Endothelial cell of umbilical vein (primary cell): ENCODE results near the gene GOLGA2. TPM values are rescaled to one million over a fixed set of nuclear protein-coding genes. Genes with fewer than 3 reads are reported as not detected.

Experiments
- BruUV-seq: library from RNA; stranded (reverse); fragments of 400-500 nt; replicated peaks from 2 replicates; lab custom pipeline; 2021; lab: Mats Ljungman, UMichigan
- CTCF ChIA-PET: fragments of 300-600, 350-600 bp; sonication (Branson Sonifier 250); formaldehyde crosslinking; loops from one replicate; lab custom pipeline; 2021; ENCODE audit warnings: antibody characterized with exemption, inconsistent platforms; lab: Charles Lee
- POLR2A ChIA-PET: fragments of 300-600, 350-600 bp; sonication (Branson Sonifier 250); formaldehyde crosslinking; loops from one replicate; lab custom pipeline; 2021; ENCODE audit warnings: antibody characterized with exemption, inconsistent platforms; lab: Charles Lee
- DNase-seq: peaks from one replicate; pipeline ENCODE4 v3.0.0-alpha.2; 2011; ENCODE audit warnings: low read depth, low spot score
- FAIRE-seq: peaks from 2 replicates; lab custom pipeline; 2011; peaks lifted over from hg19 to GRCh38; lab: Jason Lieb, UNC
- H2AFZ ChIP-seq: 2 replicates; pipeline ENCODE4 v1.6.0; 2012; ENCODE audit warnings: low read depth, low read length, control low read depth, inconsistent platforms
- H3K27ac ChIP-seq: 2 replicates; pipeline ENCODE4 v1.5.1; 2011; ENCODE audit warnings: low read depth, mild to moderate bottlenecking, control low read depth, low read length, moderate library complexity; ENCODE audit not compliant: insufficient read depth
- H3K27me3 ChIP-seq, 2 experiments: 2 replicates each; pipeline versions ENCODE4 v1.6.0 to v1.6.1; 2011; ENCODE audit warnings: low read length in 2 of 2, mixed read lengths in 1 of 2; ENCODE audit not compliant: control insufficient read depth in 2 of 2, insufficient read depth in 2 of 2
- H3K36me3 ChIP-seq, 2 experiments: 2 replicates in 1 of 2; 3 replicates in 1 of 2; pipeline ENCODE4 v1.5.1; 2011; ENCODE audit warnings: low read length in 2 of 2, mild to moderate bottlenecking in 1 of 2, moderate library complexity in 1 of 2; ENCODE audit not compliant: control insufficient read depth in 2 of 2, insufficient read depth in 2 of 2; ENCODE audit errors: extremely low read depth in 1 of 2
- H3K4me1 ChIP-seq: 3 replicates; pipeline ENCODE4 v1.5.1; 2011; ENCODE audit warnings: mild to moderate bottlenecking, low read length; ENCODE audit not compliant: control insufficient read depth, insufficient read depth; ENCODE audit errors: extremely low read depth
- H3K4me2 ChIP-seq: 2 replicates; pipeline ENCODE4 v1.6.1; 2011; ENCODE audit warnings: low read length, control low read depth, mixed read lengths; ENCODE audit not compliant: insufficient read depth
- H3K4me3 ChIP-seq, 3 experiments: fragments of 200-600 bp in 1 of 3; sonication (generic), shearing (Covaris generic) in 1 of 3; replicated peaks in 1 of 3; 2 replicates each; pipeline ENCODE4 v1.5.1; 2011 to 2016; ENCODE audit warnings: control low read depth in 3 of 3, low read length in 3 of 3, mild to moderate bottlenecking in 2 of 3, inconsistent platforms in 1 of 3, low read depth in 1 of 3, moderate library complexity in 1 of 3; ENCODE audit not compliant: insufficient read depth in 1 of 3
- H3K79me2 ChIP-seq: 2 replicates; pipeline ENCODE4 v1.6.0; 2012; ENCODE audit warnings: low read length, inconsistent platforms; ENCODE audit not compliant: control insufficient read depth, insufficient read depth
- H3K9ac ChIP-seq: replicated peaks from 2 replicates; pipeline ENCODE3; 2011; ENCODE audit warnings: low read length, control low read depth; ENCODE audit not compliant: insufficient read depth; ENCODE audit errors: extremely low read depth
- H3K9me1 ChIP-seq: replicated peaks from 3 replicates; pipeline ENCODE4 v1.6.0; 2011; ENCODE audit warnings: mild to moderate bottlenecking, low read length; ENCODE audit not compliant: control insufficient read depth, insufficient read depth; ENCODE audit errors: extremely low read depth
- H3K9me3 ChIP-seq: replicated peaks from 2 replicates; pipeline ENCODE4 v1.5.1; 2012; ENCODE audit warnings: low read length, inconsistent platforms; ENCODE audit not compliant: control insufficient read depth, insufficient read depth
- H4K20me1 ChIP-seq: replicated peaks from 2 replicates; pipeline ENCODE3; 2011; ENCODE audit warnings: mild to moderate bottlenecking, low read length; ENCODE audit not compliant: control insufficient read depth, insufficient read depth; ENCODE audit errors: extremely low read depth
- CTCF ChIP-seq, 2 donors: IDR thresholded peaks; 1 replicate in 1 of 2; 2 replicates in 1 of 2; pipeline ENCODE4 v1.5.1; 2011; ENCODE audit warnings: low read length in 2 of 2, mild to moderate bottlenecking in 2 of 2, moderate library complexity in 2 of 2, control low read depth in 1 of 2, inconsistent platforms in 1 of 2, low read depth in 1 of 2; ENCODE audit not compliant: insufficient read depth in 1 of 2; ENCODE audit errors: extremely low read depth in 1 of 2
- EZH2 ChIP-seq: IDR thresholded peaks from 2 replicates; pipeline ENCODE4 v1.6.1; 2012; ENCODE audit warnings: borderline replicate concordance, low read depth, mild to moderate bottlenecking, moderate library complexity, low read length, inconsistent platforms; ENCODE audit not compliant: severe bottlenecking
- FOS ChIP-seq: IDR thresholded peaks from 2 replicates; pipeline ENCODE4 v1.6.1; 2011; ENCODE audit warnings: mild to moderate bottlenecking, low read length, moderate library complexity, borderline replicate concordance; ENCODE audit not compliant: insufficient read depth
- GATA2 ChIP-seq: IDR thresholded peaks from 2 replicates; pipeline ENCODE4 v1.7.0; 2011; ENCODE audit warnings: low read depth, mild to moderate bottlenecking, moderate library complexity, mixed read lengths, low read length; ENCODE audit not compliant: insufficient read length, insufficient read depth
- MAX ChIP-seq: IDR thresholded peaks from 2 replicates; pipeline ENCODE4 v1.6.1; 2011; ENCODE audit not compliant: insufficient read depth, insufficient read length
- MYC ChIP-seq: IDR thresholded peaks from one replicate; pipeline ENCODE4 v1.6.1; 2011; ENCODE audit warnings: mild to moderate bottlenecking, low read depth, low read length
- POLR2A ChIP-seq: IDR thresholded peaks from 2 replicates; pipeline ENCODE4 v1.6.1; 2012; ENCODE audit warnings: low read depth, mild to moderate bottlenecking, control low read depth, low read length
- POLR2AphosphoS5 ChIP-seq: IDR thresholded peaks from 2 replicates; pipeline ENCODE4 v1.6.1; 2012; ENCODE audit warnings: low read depth, mild to moderate bottlenecking, control low read depth, low read length, moderate library complexity; ENCODE audit not compliant: insufficient read depth
- dilution Hi-C: fragments of 300-500 bp; cut with MboI; formaldehyde crosslinking; loops from one replicate; pipeline ENCODE4 v1.15.0; 2019; ENCODE audit warnings: low sequenced_read_pairs; ENCODE audit not compliant: extremely low pct_ligation_motif_present
- intact Hi-C: fragments of 100-400 bp; cut with micrococcal nuclease; formaldehyde crosslinking; loops from one replicate; pipeline ENCODE4 v1.10.0; 2022
- polyA plus RNA-seq, 4 experiments: library from polyadenylated mRNA; depleted of rRNA in 3 of 4; stranded (reverse) in 3 of 4; unstranded in 1 of 4; fragments of >200 nt; gene quantifications; 2 replicates each; pipeline versions ENCODE4 v1.2.1 to v1.2.3, GENCODE V29; 2011 to 2012; ENCODE audit warnings: missing spikeins in 1 of 4
- total RNA-seq: library from RNA; stranded (reverse); gene quantifications from 2 replicates; pipeline ENCODE4 v1.2.3, GENCODE V29; 2021

The GOLGA2 gene
- total and polyA plus RNA-seq, 2 donors (not counting 3 experiments of a cell fraction or from before 2014, with no cell fraction given): 52.3 to 114 TPM

- Histone ChIP-seq H3K9me1 (no peaks in the 10 kb centered on the region), H3K4me3 (no peak overlapping the region), H3K9me3 (no peaks in the 10 kb centered on the region), H3K27me3 (no peaks in the 10 kb centered on the region), H3K79me2 (no peaks in the 10 kb centered on the region), H3K27ac (no peak overlapping the region), H3K36me3 (peaks cover 3 to 23% of the 10 kb centered on the region in 2 experiments), H3K4me1 (peaks cover 6% of the 10 kb centered on the region), H4K20me1 (no peaks in the 10 kb centered on the region), H3K9ac (no peak overlapping the region), H3K4me2 (no peak overlapping the region), H2AFZ (no peak overlapping the region)
- BruUV-seq: no TSS peak
- dilution Hi-C loops: no loop called here
- POLR2A ChIA-PET: no interaction called here
- intact Hi-C loops: no loop called here
- DNase-seq: no peak
- no peak for FAIRE-seq
- CTCF ChIA-PET: no interaction called here
- TF ChIP-seq CTCF (IDR thresholded peaks at IDR 0.05; ENCODE audit: extremely low read depth in 1 of 2, insufficient read depth in 1 of 2, low read depth in 1 of 2, low read length in 2 of 2): no peak
- no peak for TF ChIP-seq MYC
- TF ChIP-seq MAX: no peak
- no peak for TF ChIP-seq POLR2AphosphoS5
- no peak for TF ChIP-seq EZH2
- no peak for TF ChIP-seq FOS
- TF ChIP-seq POLR2A: no peak
- no peak for TF ChIP-seq GATA2
These were observed 34.7 kb upstream of the GOLGA2 start for GRCh38 chr9:128310461-128310860.
